Mammary epithelial cell (primary cell): Measurements from ENCODE around the gene CTBP2.

Source experiments
- EZH2 ChIP-seq: IDR thresholded peaks from 2 replicates; pipeline ENCODE4 v1.6.1; 2012; ENCODE audit warnings: low read length, inconsistent platforms, borderline replicate concordance
- TF ChIP-seq, protein P1 (sequence below), 2 donors: IDR thresholded peaks in 1 of 2; conservative IDR thresholded peaks in 1 of 2; 2 replicates each; pipeline ENCODE4 v1.5.1; 2011 to 2012; ENCODE audit warnings: inconsistent platforms in 2 of 2, low read length in 2 of 2, mild to moderate bottlenecking in 2 of 2, control low read depth in 1 of 2, low read depth in 1 of 2; ENCODE audit not compliant: insufficient read depth in 1 of 2; ENCODE audit errors: extremely low read depth in 1 of 2

GRCh38 chr10:125062227-125062913, 98.0 kb downstream of the CTBP2 start:
- TF ChIP-seq, protein P1, sequence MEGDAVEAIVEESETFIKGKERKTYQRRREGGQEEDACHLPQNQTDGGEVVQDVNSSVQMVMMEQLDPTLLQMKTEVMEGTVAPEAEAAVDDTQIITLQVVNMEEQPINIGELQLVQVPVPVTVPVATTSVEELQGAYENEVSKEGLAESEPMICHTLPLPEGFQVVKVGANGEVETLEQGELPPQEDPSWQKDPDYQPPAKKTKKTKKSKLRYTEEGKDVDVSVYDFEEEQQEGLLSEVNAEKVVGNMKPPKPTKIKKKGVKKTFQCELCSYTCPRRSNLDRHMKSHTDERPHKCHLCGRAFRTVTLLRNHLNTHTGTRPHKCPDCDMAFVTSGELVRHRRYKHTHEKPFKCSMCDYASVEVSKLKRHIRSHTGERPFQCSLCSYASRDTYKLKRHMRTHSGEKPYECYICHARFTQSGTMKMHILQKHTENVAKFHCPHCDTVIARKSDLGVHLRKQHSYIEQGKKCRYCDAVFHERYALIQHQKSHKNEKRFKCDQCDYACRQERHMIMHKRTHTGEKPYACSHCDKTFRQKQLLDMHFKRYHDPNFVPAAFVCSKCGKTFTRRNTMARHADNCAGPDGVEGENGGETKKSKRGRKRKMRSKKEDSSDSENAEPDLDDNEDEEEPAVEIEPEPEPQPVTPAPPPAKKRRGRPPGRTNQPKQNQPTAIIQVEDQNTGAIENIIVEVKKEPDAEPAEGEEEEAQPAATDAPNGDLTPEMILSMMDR (conservative IDR thresholded peaks at IDR 0.05 in 1 of 2, IDR thresholded peaks at IDR 0.05 in 1 of 2; ENCODE audit: extremely low read depth in 1 of 2, insufficient read depth in 1 of 2, low read depth in 1 of 2, low read length in 2 of 2), result no peak
- no peak for TF ChIP-seq EZH2
